Aorta (tissue), 5 donors: Measurements from ENCODE around the gene SMYD3. TPM values are rescaled to one million over a fixed set of nuclear protein-coding genes. Genes with fewer than 3 reads are reported as not detected.
A peak's percentile ranks its signal among the peaks of the same experiment; 100 is the strongest.

Experiments
- ATAC-seq: fragments of 200-7000 bp; cut with Tn5 transposase; one replicate; pipeline ENCODE4 v1.9.1; 2022; ENCODE audit warnings: moderate library complexity; ENCODE audit not compliant: low FRiP score
- DNase-seq, 2 donors: peaks; one replicate each; pipeline ENCODE4 v3.0.0-alpha.2; 2020
- H3K27ac ChIP-seq, 2 donors: one replicate each; pipeline ENCODE4 v1.5.1; 2013; ENCODE audit warnings: low read length in 2 of 2, mild to moderate bottlenecking in 2 of 2, moderate library complexity in 2 of 2, control low read depth in 1 of 2, inconsistent platforms in 1 of 2, low read depth in 1 of 2
- H3K27me3 ChIP-seq, 2 donors: one replicate each; pipeline ENCODE4 v1.6.1; 2013; ENCODE audit warnings: control low read depth in 1 of 2, low read length in 1 of 2, mild to moderate bottlenecking in 1 of 2, moderate library complexity in 1 of 2; ENCODE audit not compliant: insufficient read depth in 2 of 2, control insufficient read depth in 1 of 2
- H3K36me3 ChIP-seq, 2 donors: one replicate each; pipeline ENCODE4 v1.6.1; 2013; ENCODE audit warnings: control low read depth in 1 of 2, low read length in 1 of 2, mild to moderate bottlenecking in 1 of 2; ENCODE audit not compliant: insufficient read depth in 2 of 2, control insufficient read depth in 1 of 2
- H3K4me1 ChIP-seq, 2 donors: one replicate each; pipeline ENCODE4 v1.6.1; 2013; ENCODE audit warnings: low read length in 2 of 2, control low read depth in 1 of 2, mild to moderate bottlenecking in 1 of 2, moderate library complexity in 1 of 2; ENCODE audit not compliant: insufficient read depth in 2 of 2, control insufficient read depth in 1 of 2
- H3K4me3 ChIP-seq, 2 donors: one replicate each; pipeline ENCODE4 v1.5.1; 2013; ENCODE audit warnings: low read length in 2 of 2, control low read depth in 1 of 2, mild to moderate bottlenecking in 1 of 2
- H3K9me3 ChIP-seq: one replicate; pipeline ENCODE4 v1.6.1; 2013; ENCODE audit warnings: mild to moderate bottlenecking, low read length; ENCODE audit not compliant: control insufficient read depth
- WGBS, 2 donors: extraction: QIAGEN DNeasy Blood & Tissue Kit; methylation state at CpG; one replicate each; pipeline ENCODE4 v1.1.7; 2013; 5-methylcytosine and 5-hydroxymethylcytosine counted together
- intact Hi-C, 2 donors: fragments of 100-400 bp; cut with DNase I; formaldehyde crosslinking; loops; one replicate each; pipeline versions ENCODE4 v1.14.2 to v1.15.0; 2022
- polyA plus RNA-seq, 2 donors: library from polyadenylated mRNA; stranded (reverse); fragments of 200-250 nt; gene quantifications; one replicate each; pipeline ENCODE4 v1.2.3, GENCODE V29; 2013
- total RNA-seq, 2 donors: library from RNA; stranded (reverse); fragmentation: NEBNext Ultra II Directional; extraction: Animal tissue kit (Norgen Biotek cat#: 25700); gene quantifications; one replicate each; pipeline ENCODE4 v1.2.1, GENCODE V29; 2021
- donor health status: healthy with polysubstance abuse.
- donor health status: Bipolar disorder and iron deficiency.
- donor health status: DM: no; HTN: no; CAD: no.
- donor health status: DM: no; HTN: no; CAD: no.
- donor health status: DM: yes; HTN: yes; CAD: no.

Gene SMYD3
- total and polyA plus RNA-seq, 4 donors, result 6.0 to 29.1 (median 11.1) TPM

GRCh38 chr1:246010386-246010785, 496.7 kb downstream of the SMYD3 start:
- 77 to 89% methylated on average over 3 of the region's 3 CpGs for WGBS, 2 donors

GRCh38 chr1:246008363-246008831, 498.7 kb downstream of the SMYD3 start:
- intact Hi-C loops, result loop anchor here in 1 of 2 donors (10.0 kb wide), 1 partner anchor 854 kb away; the partner anchor contains the start of gene KIF26B
- DNase-seq (no peak), ATAC-seq (no peak)
- H3K27ac ChIP-seq, result no peak overlapping the region
- H3K36me3 ChIP-seq, result no peaks in the 10 kb centered on the region
- 5 to 8% methylated on average over 10 of the region's 10 CpGs for WGBS, 2 donors
- H3K4me3 ChIP-seq, result no peak overlapping the region
- no peaks in the 10 kb centered on the region for H3K27me3 ChIP-seq
- H3K4me1 ChIP-seq, result peaks cover 0 to 5% of the 10 kb centered on the region in 2 donors
- H3K9me3 ChIP-seq, result no peaks in the 10 kb centered on the region

More at GRCh38 chr1:246010386-246010785, 496.7 kb downstream of the SMYD3 start:
- Histone ChIP-seq H3K9me3 (no peaks in the 10 kb centered on the region), H3K36me3 (no peaks in the 10 kb centered on the region), H3K27me3 (no peaks in the 10 kb centered on the region), H3K4me3 (no peak overlapping the region), H3K4me1 (peaks cover 0 to 3% of the 10 kb centered on the region in 2 donors), H3K27ac (no peak overlapping the region)
- no peak for DNase-seq
- intact Hi-C loops, result no loop called here
- no peak for ATAC-seq

- Histone ChIP-seq H3K4me3 (no peak overlapping the region), H3K9me3 (no peaks in the 10 kb centered on the region), H3K27ac (no peak overlapping the region), H3K36me3 (no peaks in the 10 kb centered on the region), H3K4me1 (peaks cover 0 to 5% of the 10 kb centered on the region in 2 donors), H3K27me3 (no peaks in the 10 kb centered on the region)
- no peak for DNase-seq
- ATAC-seq, result peak; percentile 54
- 37 to 38% methylated on average over 3 of the region's 3 CpGs for WGBS, 2 donors
- intact Hi-C loops, result loop anchor here in 1 of 2 donors (10.0 kb wide), 1 partner anchor 850 kb away; the partner anchor contains the start of gene KIF26B
Observed at GRCh38 chr1:246005067-246005466, 502.0 kb downstream of the SMYD3 start.

- no peak for ATAC-seq
Observed at GRCh38 chr1:246004301-246004700, 502.8 kb downstream of the SMYD3 start.

GRCh38 chr1:246003442-246003730, 503.7 kb downstream of the SMYD3 start:
- no peak for DNase-seq
- Histone ChIP-seq H3K27me3 (no peaks in the 10 kb centered on the region), H3K4me1 (peaks cover 0 to 3% of the 10 kb centered on the region in 2 donors), H3K9me3 (no peaks in the 10 kb centered on the region), H3K27ac (no peak overlapping the region), H3K4me3 (no peak overlapping the region), H3K36me3 (no peaks in the 10 kb centered on the region)
- 54 to 63% methylated on average over 2 of the region's 2 CpGs for WGBS, 2 donors
- intact Hi-C loops, result loop anchor here in 1 of 2 donors (10.0 kb wide), 1 partner anchor 849 kb away; the partner anchor contains the start of gene KIF26B
- ATAC-seq, result no peak

More at GRCh38 chr1:246004301-246004700, 502.8 kb downstream of the SMYD3 start:
- Histone ChIP-seq H3K27me3 (no peaks in the 10 kb centered on the region), H3K4me1 (peaks cover 0 to 5% of the 10 kb centered on the region in 2 donors), H3K36me3 (no peaks in the 10 kb centered on the region), H3K27ac (no peak overlapping the region), H3K4me3 (no peak overlapping the region), H3K9me3 (no peaks in the 10 kb centered on the region)
- DNase-seq, result no peak
- intact Hi-C loops, result loop anchor here in 1 of 2 donors (10.0 kb wide), 1 partner anchor 850 kb away; the partner anchor contains the start of gene KIF26B
- 79 to 86% methylated on average over 3 of the region's 3 CpGs for WGBS, 2 donors

- Histone ChIP-seq H3K9me3 (no peaks in the 10 kb centered on the region), H3K27ac (no peak overlapping the region), H3K27me3 (no peaks in the 10 kb centered on the region), H3K36me3 (no peaks in the 10 kb centered on the region), H3K4me3 (no peak overlapping the region), H3K4me1 (peaks cover 0 to 3% of the 10 kb centered on the region in 2 donors)
- ATAC-seq (peak; percentile 77), DNase-seq (peak; percentile 86 to 90)
- intact Hi-C loops, result loop anchor here in 1 of 2 donors (10.0 kb wide), 1 partner anchor 848 kb away; the partner anchor contains the start of gene KIF26B
- 80 to 82% methylated on average over 23 of the region's 23 CpGs for WGBS, 2 donors
Observed at GRCh38 chr1:246002725-246003441, 504.2 kb downstream of the SMYD3 start.

- intact Hi-C loops, result loop anchor here in 1 of 2 donors (10.0 kb wide), 1 partner anchor 847 kb away; the partner anchor contains the start of gene KIF26B
- DNase-seq (no peak), ATAC-seq (no peak)
- H3K4me3 ChIP-seq, result no peak overlapping the region
- no peak overlapping the region for H3K27ac ChIP-seq
- H3K9me3 ChIP-seq, result no peaks in the 10 kb centered on the region
- no peaks in the 10 kb centered on the region for H3K36me3 ChIP-seq
- WGBS, 2 donors, result 83 to 91% methylated on average over 9 of the region's 9 CpGs
- no peaks in the 10 kb centered on the region for H3K27me3 ChIP-seq
- peaks cover 0 to 3% of the 10 kb centered on the region in 2 donors for H3K4me1 ChIP-seq
Observed at GRCh38 chr1:246001837-246002230, 505.2 kb downstream of the SMYD3 start.

- Histone ChIP-seq H3K4me3 (no peak overlapping the region), H3K9me3 (no peaks in the 10 kb centered on the region), H3K36me3 (no peaks in the 10 kb centered on the region), H3K27me3 (no peaks in the 10 kb centered on the region), H3K4me1 (peaks cover 0 to 3% of the 10 kb centered on the region in 2 donors), H3K27ac (no peak overlapping the region)
- intact Hi-C loops, result loop anchor here in 1 of 2 donors (10.0 kb wide), 1 partner anchor 846 kb away; the partner anchor contains the start of gene KIF26B
- 92 to 94% methylated on average over 9 of the region's 9 CpGs for WGBS, 2 donors
- DNase-seq, result no peak
- ATAC-seq, result no peak
Observed at GRCh38 chr1:246001142-246001836, 505.8 kb downstream of the SMYD3 start.
